ENCODE measurements around the gene EBLN1. TPM values are rescaled to one million over a fixed set of nuclear protein-coding genes. Genes with fewer than 3 reads are reported as not detected.
A peak's percentile ranks its signal among the peaks of the same experiment; 100 is the strongest.

EBLN1 gene
- total RNA-seq, 1 experiment from 2014 or later: not detected

DNA sequence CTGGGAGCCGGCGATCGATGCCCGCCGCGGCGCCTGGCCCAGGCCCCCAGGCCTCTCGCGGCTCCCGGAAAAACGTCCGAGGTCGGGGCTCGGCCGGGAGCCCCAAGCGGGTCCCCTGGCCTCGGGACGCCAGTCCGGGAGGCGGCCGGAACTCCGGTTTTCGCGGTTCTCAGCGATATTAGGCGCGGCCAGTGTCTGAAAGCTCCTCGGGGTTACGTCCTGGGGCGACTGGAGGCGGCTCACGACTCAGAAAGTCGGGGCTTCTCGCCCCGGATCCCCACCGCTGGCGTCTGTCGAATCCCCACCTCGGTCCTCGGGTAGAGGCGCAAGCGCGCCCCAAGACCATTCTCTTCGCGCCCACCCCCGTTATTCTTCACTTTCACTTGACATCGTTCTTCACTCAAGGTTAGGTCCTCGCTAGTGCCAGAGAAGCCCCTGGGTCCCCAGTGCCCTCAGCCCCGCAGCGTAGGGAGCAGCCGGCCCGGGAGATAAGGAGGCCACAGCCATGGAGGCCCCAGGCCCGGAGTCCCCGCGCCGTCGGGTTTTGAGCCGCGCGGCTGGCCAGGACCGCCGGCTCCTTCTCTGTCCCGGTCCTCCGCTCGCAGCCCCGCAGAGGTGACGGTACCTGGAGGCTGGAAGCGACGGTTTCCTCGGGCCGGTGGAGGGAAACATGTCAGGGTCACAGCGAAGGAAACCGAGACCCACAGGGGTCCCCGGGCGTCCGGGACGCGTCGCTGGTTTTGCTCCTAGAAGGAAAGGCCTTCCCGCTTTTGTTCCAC is 35.2 kb upstream of the EBLN1 start:
- no peaks in the 10 kb centered on the region for H3K9me3 Mint-ChIP-seq
- DNase-seq (ENCODE audit: low spot score) (peak; percentile 48), ATAC-seq (peak; percentile 58)
- peaks cover 10% of the 10 kb centered on the region for H3K4me1 Mint-ChIP-seq
- H3K4me3 Mint-ChIP-seq: peak overlapping the region; percentile 90
- H3K36me3 Mint-ChIP-seq: no peaks in the 10 kb centered on the region
- TF ChIP-seq CREM (CRISPR knock-in tag; IDR thresholded peaks at IDR 0.05): no peak
- no peak for TF ChIP-seq NR3C1 (CRISPR knock-in tag; conservative IDR thresholded peaks at IDR 0.05; ENCODE audit: low read depth)
- TF ChIP-seq ZNF423 (CRISPR knock-in tag; IDR thresholded peaks at IDR 0.05): no peak
- no peak for TF ChIP-seq GTF2I (CRISPR knock-in tag; conservative IDR thresholded peaks at IDR 0.05)
- TF ChIP-seq, protein P1, sequence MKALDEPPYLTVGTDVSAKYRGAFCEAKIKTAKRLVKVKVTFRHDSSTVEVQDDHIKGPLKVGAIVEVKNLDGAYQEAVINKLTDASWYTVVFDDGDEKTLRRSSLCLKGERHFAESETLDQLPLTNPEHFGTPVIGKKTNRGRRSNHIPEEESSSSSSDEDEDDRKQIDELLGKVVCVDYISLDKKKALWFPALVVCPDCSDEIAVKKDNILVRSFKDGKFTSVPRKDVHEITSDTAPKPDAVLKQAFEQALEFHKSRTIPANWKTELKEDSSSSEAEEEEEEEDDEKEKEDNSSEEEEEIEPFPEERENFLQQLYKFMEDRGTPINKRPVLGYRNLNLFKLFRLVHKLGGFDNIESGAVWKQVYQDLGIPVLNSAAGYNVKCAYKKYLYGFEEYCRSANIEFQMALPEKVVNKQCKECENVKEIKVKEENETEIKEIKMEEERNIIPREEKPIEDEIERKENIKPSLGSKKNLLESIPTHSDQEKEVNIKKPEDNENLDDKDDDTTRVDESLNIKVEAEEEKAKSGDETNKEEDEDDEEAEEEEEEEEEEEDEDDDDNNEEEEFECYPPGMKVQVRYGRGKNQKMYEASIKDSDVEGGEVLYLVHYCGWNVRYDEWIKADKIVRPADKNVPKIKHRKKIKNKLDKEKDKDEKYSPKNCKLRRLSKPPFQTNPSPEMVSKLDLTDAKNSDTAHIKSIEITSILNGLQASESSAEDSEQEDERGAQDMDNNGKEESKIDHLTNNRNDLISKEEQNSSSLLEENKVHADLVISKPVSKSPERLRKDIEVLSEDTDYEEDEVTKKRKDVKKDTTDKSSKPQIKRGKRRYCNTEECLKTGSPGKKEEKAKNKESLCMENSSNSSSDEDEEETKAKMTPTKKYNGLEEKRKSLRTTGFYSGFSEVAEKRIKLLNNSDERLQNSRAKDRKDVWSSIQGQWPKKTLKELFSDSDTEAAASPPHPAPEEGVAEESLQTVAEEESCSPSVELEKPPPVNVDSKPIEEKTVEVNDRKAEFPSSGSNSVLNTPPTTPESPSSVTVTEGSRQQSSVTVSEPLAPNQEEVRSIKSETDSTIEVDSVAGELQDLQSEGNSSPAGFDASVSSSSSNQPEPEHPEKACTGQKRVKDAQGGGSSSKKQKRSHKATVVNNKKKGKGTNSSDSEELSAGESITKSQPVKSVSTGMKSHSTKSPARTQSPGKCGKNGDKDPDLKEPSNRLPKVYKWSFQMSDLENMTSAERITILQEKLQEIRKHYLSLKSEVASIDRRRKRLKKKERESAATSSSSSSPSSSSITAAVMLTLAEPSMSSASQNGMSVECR (CRISPR knock-in tag; IDR thresholded peaks at IDR 0.05; ENCODE audit: borderline replicate concordance): 0 out of 2 replicates have a peak, but pooled peaks have one; percentile 41
- ChIA-PET CTCF (interaction anchor here (1.9 kb wide), 1 partner anchor 9 kb away, joined by 5 read pairs; no protein-coding TSS in a partner anchor), POLR2A (no interaction called here)
- H3K27ac Mint-ChIP-seq: no peak overlapping the region
- H3K27me3 Mint-ChIP-seq (ENCODE audit: low read depth): peaks cover 96% of the 10 kb centered on the region

DNA sequence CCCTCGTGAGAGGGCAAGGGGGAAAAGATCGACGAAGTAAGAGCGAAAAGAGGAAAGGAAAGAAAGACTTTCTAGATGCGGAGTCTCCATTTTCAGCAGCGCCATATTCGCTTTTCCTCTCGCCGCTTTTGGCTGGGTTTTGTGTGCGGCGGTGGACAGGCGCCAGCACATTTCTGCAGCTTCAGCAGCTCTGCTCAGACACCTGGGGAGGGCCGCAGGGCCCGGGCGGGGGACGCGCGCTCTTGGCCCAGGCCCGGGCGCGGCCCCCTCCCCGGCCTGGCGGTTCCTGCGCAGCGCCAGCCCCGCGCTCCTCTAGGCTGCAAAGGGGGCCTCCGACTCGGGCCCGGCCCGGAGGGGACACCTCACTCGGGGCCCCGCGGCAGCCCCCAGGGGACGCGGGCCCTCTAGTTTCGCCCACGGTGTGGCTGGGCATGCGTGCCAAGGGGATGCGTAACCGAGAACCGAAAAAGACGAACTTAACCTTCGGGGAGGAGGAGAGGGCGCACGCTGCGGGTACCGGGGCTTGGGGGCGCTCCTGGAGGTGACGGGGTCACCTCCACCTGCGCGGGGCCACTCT is 34.5 kb upstream of the EBLN1 start:
- TF ChIP-seq ZNF121 (CRISPR knock-in tag; IDR thresholded peaks at IDR 0.05): no peak
- TF ChIP-seq NR2C2 (CRISPR knock-in tag; IDR thresholded peaks at IDR 0.05): no peak
- TF ChIP-seq, protein P2, sequence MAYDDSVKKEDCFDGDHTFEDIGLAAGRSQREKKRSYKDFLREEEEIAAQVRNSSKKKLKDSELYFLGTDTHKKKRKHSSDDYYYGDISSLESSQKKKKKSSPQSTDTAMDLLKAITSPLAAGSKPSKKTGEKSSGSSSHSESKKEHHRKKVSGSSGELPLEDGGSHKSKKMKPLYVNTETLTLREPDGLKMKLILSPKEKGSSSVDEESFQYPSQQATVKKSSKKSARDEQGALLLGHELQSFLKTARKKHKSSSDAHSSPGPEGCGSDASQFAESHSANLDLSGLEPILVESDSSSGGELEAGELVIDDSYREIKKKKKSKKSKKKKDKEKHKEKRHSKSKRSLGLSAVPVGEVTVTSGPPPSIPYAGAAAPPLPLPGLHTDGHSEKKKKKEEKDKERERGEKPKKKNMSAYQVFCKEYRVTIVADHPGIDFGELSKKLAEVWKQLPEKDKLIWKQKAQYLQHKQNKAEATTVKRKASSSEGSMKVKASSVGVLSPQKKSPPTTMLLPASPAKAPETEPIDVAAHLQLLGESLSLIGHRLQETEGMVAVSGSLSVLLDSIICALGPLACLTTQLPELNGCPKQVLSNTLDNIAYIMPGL (CRISPR knock-in tag; IDR thresholded peaks at IDR 0.05): 0 out of 2 replicates have a peak, but pooled peaks have one; percentile 42
- TF ChIP-seq PRRX2 (CRISPR knock-in tag; IDR thresholded peaks at IDR 0.05): no peak
- TF ChIP-seq, protein P3, sequence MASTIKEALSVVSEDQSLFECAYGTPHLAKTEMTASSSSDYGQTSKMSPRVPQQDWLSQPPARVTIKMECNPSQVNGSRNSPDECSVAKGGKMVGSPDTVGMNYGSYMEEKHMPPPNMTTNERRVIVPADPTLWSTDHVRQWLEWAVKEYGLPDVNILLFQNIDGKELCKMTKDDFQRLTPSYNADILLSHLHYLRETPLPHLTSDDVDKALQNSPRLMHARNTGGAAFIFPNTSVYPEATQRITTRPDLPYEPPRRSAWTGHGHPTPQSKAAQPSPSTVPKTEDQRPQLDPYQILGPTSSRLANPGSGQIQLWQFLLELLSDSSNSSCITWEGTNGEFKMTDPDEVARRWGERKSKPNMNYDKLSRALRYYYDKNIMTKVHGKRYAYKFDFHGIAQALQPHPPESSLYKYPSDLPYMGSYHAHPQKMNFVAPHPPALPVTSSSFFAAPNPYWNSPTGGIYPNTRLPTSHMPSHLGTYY (CRISPR knock-in tag; IDR thresholded peaks at IDR 0.05): no peak
- no peak for TF ChIP-seq ATF1 (CRISPR knock-in tag; IDR thresholded peaks at IDR 0.05)
- TF ChIP-seq JAZF1 (CRISPR knock-in tag; IDR thresholded peaks at IDR 0.05): no peak
- TF ChIP-seq CREM (CRISPR knock-in tag; IDR thresholded peaks at IDR 0.05): no peak
- TF ChIP-seq, protein P4, sequence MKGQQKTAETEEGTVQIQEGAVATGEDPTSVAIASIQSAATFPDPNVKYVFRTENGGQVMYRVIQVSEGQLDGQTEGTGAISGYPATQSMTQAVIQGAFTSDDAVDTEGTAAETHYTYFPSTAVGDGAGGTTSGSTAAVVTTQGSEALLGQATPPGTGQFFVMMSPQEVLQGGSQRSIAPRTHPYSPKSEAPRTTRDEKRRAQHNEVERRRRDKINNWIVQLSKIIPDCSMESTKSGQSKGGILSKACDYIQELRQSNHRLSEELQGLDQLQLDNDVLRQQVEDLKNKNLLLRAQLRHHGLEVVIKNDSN (CRISPR knock-in tag; IDR thresholded peaks at IDR 0.05): no peak
- no peak for TF ChIP-seq FOXJ3 (CRISPR knock-in tag; IDR thresholded peaks at IDR 0.05; ENCODE audit: borderline replicate concordance)
- TF ChIP-seq, protein P5, sequence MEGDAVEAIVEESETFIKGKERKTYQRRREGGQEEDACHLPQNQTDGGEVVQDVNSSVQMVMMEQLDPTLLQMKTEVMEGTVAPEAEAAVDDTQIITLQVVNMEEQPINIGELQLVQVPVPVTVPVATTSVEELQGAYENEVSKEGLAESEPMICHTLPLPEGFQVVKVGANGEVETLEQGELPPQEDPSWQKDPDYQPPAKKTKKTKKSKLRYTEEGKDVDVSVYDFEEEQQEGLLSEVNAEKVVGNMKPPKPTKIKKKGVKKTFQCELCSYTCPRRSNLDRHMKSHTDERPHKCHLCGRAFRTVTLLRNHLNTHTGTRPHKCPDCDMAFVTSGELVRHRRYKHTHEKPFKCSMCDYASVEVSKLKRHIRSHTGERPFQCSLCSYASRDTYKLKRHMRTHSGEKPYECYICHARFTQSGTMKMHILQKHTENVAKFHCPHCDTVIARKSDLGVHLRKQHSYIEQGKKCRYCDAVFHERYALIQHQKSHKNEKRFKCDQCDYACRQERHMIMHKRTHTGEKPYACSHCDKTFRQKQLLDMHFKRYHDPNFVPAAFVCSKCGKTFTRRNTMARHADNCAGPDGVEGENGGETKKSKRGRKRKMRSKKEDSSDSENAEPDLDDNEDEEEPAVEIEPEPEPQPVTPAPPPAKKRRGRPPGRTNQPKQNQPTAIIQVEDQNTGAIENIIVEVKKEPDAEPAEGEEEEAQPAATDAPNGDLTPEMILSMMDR (IDR thresholded peaks at IDR 0.05): no peak
- TF ChIP-seq, protein P6, sequence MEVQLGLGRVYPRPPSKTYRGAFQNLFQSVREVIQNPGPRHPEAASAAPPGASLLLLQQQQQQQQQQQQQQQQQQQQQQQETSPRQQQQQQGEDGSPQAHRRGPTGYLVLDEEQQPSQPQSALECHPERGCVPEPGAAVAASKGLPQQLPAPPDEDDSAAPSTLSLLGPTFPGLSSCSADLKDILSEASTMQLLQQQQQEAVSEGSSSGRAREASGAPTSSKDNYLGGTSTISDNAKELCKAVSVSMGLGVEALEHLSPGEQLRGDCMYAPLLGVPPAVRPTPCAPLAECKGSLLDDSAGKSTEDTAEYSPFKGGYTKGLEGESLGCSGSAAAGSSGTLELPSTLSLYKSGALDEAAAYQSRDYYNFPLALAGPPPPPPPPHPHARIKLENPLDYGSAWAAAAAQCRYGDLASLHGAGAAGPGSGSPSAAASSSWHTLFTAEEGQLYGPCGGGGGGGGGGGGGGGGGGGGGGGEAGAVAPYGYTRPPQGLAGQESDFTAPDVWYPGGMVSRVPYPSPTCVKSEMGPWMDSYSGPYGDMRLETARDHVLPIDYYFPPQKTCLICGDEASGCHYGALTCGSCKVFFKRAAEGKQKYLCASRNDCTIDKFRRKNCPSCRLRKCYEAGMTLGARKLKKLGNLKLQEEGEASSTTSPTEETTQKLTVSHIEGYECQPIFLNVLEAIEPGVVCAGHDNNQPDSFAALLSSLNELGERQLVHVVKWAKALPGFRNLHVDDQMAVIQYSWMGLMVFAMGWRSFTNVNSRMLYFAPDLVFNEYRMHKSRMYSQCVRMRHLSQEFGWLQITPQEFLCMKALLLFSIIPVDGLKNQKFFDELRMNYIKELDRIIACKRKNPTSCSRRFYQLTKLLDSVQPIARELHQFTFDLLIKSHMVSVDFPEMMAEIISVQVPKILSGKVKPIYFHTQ (CRISPR knock-in tag; IDR thresholded peaks at IDR 0.05): peak; percentile 18; the same call in 1 of the 2 replicates
- TF ChIP-seq ZNF138 (CRISPR knock-in tag; conservative IDR thresholded peaks at IDR 0.05): no peak
- TF ChIP-seq ZNF263 (CRISPR knock-in tag; IDR thresholded peaks at IDR 0.05; ENCODE audit: low read depth): no peak
- TF ChIP-seq NR1H2 (CRISPR knock-in tag; IDR thresholded peaks at IDR 0.05): no peak
- TF ChIP-seq TP53 (CRISPR knock-in tag; IDR thresholded peaks at IDR 0.05): no peak
- no peak for TF ChIP-seq SOX15 (CRISPR knock-in tag; IDR thresholded peaks at IDR 0.05)
- Mint-ChIP-seq H3K4me3 (peak overlapping the region; percentile 90), H3K27ac (0 out of 2 replicates have a peak overlapping the region, but pooled peaks have one; percentile 59), H3K27me3 (ENCODE audit: low read depth) (peaks cover 90% of the 10 kb centered on the region), H3K9me3 (no peaks in the 10 kb centered on the region), H3K4me1 (peaks cover 10% of the 10 kb centered on the region), H3K36me3 (no peaks in the 10 kb centered on the region)
- DNase-seq (ENCODE audit: low spot score): peak; percentile 41
- ChIA-PET POLR2A (no interaction called here), CTCF (interaction anchor here (1.9 kb wide), 1 partner anchor 8 kb away, joined by 5 read pairs; no protein-coding TSS in a partner anchor)
- peak; percentile 76 for ATAC-seq
